Measurements from ENCODE around the gene GRIFIN.

GRIFIN gene

GRCh38 chr7:2481195-2481594 lies 5.0 kb upstream of the GRIFIN start:
- Histone ChIP-seq H3K4me1 (ENCODE audit: control insufficient read depth in 1 of 2, insufficient read depth in 1 of 2, low read depth in 1 of 2, low read length in 1 of 2) (peaks cover 0 to 5% of the 10 kb centered on the region in 2 experiments), H3K36me3 (no peaks in the 10 kb centered on the region)
- TF ChIP-seq, protein P1, sequence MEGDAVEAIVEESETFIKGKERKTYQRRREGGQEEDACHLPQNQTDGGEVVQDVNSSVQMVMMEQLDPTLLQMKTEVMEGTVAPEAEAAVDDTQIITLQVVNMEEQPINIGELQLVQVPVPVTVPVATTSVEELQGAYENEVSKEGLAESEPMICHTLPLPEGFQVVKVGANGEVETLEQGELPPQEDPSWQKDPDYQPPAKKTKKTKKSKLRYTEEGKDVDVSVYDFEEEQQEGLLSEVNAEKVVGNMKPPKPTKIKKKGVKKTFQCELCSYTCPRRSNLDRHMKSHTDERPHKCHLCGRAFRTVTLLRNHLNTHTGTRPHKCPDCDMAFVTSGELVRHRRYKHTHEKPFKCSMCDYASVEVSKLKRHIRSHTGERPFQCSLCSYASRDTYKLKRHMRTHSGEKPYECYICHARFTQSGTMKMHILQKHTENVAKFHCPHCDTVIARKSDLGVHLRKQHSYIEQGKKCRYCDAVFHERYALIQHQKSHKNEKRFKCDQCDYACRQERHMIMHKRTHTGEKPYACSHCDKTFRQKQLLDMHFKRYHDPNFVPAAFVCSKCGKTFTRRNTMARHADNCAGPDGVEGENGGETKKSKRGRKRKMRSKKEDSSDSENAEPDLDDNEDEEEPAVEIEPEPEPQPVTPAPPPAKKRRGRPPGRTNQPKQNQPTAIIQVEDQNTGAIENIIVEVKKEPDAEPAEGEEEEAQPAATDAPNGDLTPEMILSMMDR (IDR thresholded peaks at IDR 0.05), result no peak

GRCh38 chr7:2480070-2480408 lies 3.8 kb upstream of the GRIFIN start:
- TF ChIP-seq, protein P1 (IDR thresholded peaks at IDR 0.05), result no peak

More at GRCh38 chr7:2481195-2481594, 5.0 kb upstream of the GRIFIN start:
- Histone ChIP-seq H3K27ac (no peak overlapping the region), H3K4me3 (ENCODE audit: low read depth in 1 of 2, low read length in 1 of 2) (no peak overlapping the region), H3K27me3 (peaks cover 31% of the 10 kb centered on the region), H3K9me3 (no peaks in the 10 kb centered on the region)

DNA sequence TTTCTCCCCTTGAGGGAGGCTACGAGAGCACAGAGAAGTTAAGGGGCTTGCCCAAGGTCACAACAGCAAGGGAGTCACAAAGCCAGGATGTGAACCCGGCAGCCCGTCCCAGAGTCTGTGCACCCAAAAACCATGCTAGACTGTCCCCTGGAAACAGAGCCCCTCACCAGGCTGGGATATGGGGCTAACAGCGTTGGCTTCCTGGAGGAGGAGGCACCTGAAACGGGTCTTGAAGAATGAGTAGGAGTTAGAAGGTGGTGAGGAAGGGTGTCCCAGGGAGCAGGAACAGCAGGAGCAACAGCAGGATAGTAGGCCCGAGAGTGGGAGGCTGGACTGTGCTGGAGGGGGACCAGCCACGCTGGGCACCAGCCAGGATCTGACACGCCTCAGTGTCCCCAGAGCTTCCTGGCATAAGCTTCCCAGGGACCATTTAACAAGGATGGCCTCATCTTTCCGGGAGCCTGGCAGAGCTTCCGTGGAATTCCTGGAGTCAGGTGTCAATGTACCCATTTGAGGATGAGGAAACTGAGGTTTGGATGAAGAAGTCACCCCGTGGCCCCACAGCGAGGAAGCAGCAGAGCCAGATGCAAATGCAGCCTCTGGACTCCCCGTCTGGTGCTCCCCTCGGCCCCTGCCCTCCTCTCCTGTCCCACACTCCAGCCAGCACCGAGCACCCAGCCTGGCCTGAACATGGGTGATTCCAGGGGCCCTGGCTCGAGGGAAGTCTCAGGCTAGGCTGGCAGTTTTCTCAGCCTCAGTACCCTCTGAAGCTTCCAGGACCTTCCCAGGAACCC lies 3.3 kb upstream of the GRIFIN start:
- Histone ChIP-seq H3K9me3 (no peaks in the 10 kb centered on the region), H3K36me3 (no peaks in the 10 kb centered on the region), H3K27me3 (peaks cover 31% of the 10 kb centered on the region), H3K4me1 (ENCODE audit: control insufficient read depth in 1 of 2, insufficient read depth in 1 of 2, low read depth in 1 of 2, low read length in 1 of 2) (peaks cover 0 to 5% of the 10 kb centered on the region in 2 experiments), H3K27ac (no peak overlapping the region), H3K4me3 (ENCODE audit: low read depth in 1 of 2, low read length in 1 of 2) (no peak overlapping the region)
- TF ChIP-seq, protein P1 (IDR thresholded peaks at IDR 0.05), result no peak

More at GRCh38 chr7:2480070-2480408, 3.8 kb upstream of the GRIFIN start:
- Histone ChIP-seq H3K27me3 (peaks cover 31% of the 10 kb centered on the region), H3K27ac (no peak overlapping the region), H3K4me3 (ENCODE audit: low read depth in 1 of 2, low read length in 1 of 2) (no peak overlapping the region), H3K9me3 (no peaks in the 10 kb centered on the region), H3K36me3 (no peaks in the 10 kb centered on the region), H3K4me1 (ENCODE audit: control insufficient read depth in 1 of 2, insufficient read depth in 1 of 2, low read depth in 1 of 2, low read length in 1 of 2) (peaks cover 0 to 5% of the 10 kb centered on the region in 2 experiments)

- TF ChIP-seq, protein P1 (IDR thresholded peaks at IDR 0.05), result no peak
- no peaks in the 10 kb centered on the region for H3K9me3 ChIP-seq
- H3K4me3 ChIP-seq (ENCODE audit: low read depth in 1 of 2, low read length in 1 of 2), result no peak overlapping the region
- no peaks in the 10 kb centered on the region for H3K36me3 ChIP-seq
- no peak overlapping the region for H3K27ac ChIP-seq
- peaks cover 31% of the 10 kb centered on the region for H3K27me3 ChIP-seq
- peaks cover 0 to 5% of the 10 kb centered on the region in 2 experiments for H3K4me1 ChIP-seq (ENCODE audit: control insufficient read depth in 1 of 2, insufficient read depth in 1 of 2, low read depth in 1 of 2, low read length in 1 of 2)
Measured at GRCh38 chr7:2478800-2479199, 2.6 kb upstream of the GRIFIN start.

- Histone ChIP-seq H3K27me3 (peaks cover 31% of the 10 kb centered on the region), H3K27ac (no peak overlapping the region)
Measured at GRCh38 chr7:2478399-2478785, 2.2 kb upstream of the GRIFIN start.

More at GRCh38 chr7:2478399-2478785, 2.2 kb upstream of the GRIFIN start:
- no peaks in the 10 kb centered on the region for H3K9me3 ChIP-seq
- H3K36me3 ChIP-seq, result no peaks in the 10 kb centered on the region
- peaks cover 0 to 5% of the 10 kb centered on the region in 2 experiments for H3K4me1 ChIP-seq (ENCODE audit: control insufficient read depth in 1 of 2, insufficient read depth in 1 of 2, low read depth in 1 of 2, low read length in 1 of 2)
- TF ChIP-seq, protein P1 (IDR thresholded peaks at IDR 0.05), result no peak
- no peak overlapping the region for H3K4me3 ChIP-seq (ENCODE audit: low read depth in 1 of 2, low read length in 1 of 2)

Measured in neutrophil (primary cell).